ENCODE results near the gene ASB3. TPM values are rescaled to one million over a fixed set of nuclear protein-coding genes. Genes with fewer than 3 reads are reported as not detected.

Gene ASB3
- total RNA-seq, 1 donor from 2014 or later, result 11.4 TPM

DNA sequence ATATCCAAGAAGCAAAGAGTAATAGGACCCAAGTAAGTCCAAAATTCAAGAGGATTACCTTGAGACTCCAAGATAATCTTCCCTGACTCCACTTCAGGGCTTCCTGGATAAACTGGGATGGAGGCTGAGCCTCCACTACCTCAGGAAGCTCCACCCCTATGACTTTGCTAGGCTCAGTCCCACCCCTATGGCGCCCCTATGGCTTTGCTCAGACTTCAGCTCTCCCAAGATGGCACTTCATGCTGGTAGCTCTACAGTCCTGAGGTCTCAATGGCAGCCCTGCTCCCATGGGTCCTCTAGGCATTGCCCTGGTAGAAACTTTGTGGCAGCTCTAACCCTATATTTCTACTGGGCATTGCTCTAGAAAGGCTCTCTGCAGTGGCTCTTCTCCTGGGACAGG, 89.1 kb downstream of the ASB3 start:
- no peaks in the 10 kb centered on the region for H3K4me1 ChIP-seq
- no peak overlapping the region for H3K27ac ChIP-seq (replicated peaks)
- no peaks in the 10 kb centered on the region for H3K27me3 ChIP-seq (ENCODE audit: low read depth)
- no peaks in the 10 kb centered on the region for H3K9me3 ChIP-seq (replicated peaks)
- H3K36me3 ChIP-seq, result peaks cover 17% of the 10 kb centered on the region
- no peak for DNase-seq
- TF ChIP-seq, protein P1, sequence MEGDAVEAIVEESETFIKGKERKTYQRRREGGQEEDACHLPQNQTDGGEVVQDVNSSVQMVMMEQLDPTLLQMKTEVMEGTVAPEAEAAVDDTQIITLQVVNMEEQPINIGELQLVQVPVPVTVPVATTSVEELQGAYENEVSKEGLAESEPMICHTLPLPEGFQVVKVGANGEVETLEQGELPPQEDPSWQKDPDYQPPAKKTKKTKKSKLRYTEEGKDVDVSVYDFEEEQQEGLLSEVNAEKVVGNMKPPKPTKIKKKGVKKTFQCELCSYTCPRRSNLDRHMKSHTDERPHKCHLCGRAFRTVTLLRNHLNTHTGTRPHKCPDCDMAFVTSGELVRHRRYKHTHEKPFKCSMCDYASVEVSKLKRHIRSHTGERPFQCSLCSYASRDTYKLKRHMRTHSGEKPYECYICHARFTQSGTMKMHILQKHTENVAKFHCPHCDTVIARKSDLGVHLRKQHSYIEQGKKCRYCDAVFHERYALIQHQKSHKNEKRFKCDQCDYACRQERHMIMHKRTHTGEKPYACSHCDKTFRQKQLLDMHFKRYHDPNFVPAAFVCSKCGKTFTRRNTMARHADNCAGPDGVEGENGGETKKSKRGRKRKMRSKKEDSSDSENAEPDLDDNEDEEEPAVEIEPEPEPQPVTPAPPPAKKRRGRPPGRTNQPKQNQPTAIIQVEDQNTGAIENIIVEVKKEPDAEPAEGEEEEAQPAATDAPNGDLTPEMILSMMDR (IDR thresholded peaks at IDR 0.05; ENCODE audit: borderline replicate concordance), result no peak
- H3K4me3 ChIP-seq, result no peak overlapping the region
- intact Hi-C loops (cut with micrococcal nuclease), result no loop called here

DNA sequence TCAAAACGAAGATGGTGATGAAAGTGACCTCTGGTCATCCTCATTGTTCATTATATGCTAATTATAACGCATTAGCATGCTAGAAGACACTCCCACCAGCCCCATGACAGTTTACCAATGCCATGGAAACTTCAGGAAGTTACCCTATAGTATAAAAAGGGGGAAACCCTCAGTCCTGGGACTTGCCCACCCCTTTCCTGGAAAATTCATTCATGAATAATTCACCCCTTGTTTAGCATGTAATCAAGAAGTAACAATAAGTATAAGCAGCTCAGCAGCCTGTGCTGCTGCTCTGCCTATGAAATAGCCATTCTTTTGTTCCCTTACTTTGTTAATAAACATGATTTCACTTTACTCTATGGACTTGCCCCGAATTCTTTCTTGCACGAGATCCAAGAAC, 89.7 kb downstream of the ASB3 start:
- H3K4me1 ChIP-seq, result no peaks in the 10 kb centered on the region
- TF ChIP-seq, protein P1 (IDR thresholded peaks at IDR 0.05; ENCODE audit: borderline replicate concordance), result no peak
- H3K4me3 ChIP-seq, result no peak overlapping the region
- no peak overlapping the region for H3K27ac ChIP-seq (replicated peaks)
- DNase-seq, result no peak
- H3K36me3 ChIP-seq, result peaks cover 23% of the 10 kb centered on the region
- no peaks in the 10 kb centered on the region for H3K9me3 ChIP-seq (replicated peaks)
- no peaks in the 10 kb centered on the region for H3K27me3 ChIP-seq (ENCODE audit: low read depth)
- intact Hi-C loops (cut with micrococcal nuclease), result no loop called here

DNA sequence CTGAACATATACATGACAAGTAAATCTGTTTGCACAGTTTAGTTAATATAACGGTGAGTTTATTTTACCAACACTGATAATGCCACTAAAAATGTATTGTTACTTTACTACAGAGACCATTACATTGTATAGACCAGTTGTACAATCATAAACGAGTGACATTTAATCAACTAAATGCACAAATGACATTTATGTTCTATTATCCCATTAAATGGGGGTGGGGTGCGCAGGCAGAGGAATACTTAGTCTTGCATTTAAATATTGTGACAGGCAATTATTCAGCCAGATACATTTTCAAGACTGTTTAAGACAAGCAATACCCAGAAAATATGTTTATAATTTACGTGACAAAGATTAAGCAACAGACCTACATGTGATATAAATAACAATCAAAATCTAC, 91.2 kb downstream of the ASB3 start:
- TF ChIP-seq, protein P1 (IDR thresholded peaks at IDR 0.05; ENCODE audit: borderline replicate concordance), result no peak
- no peaks in the 10 kb centered on the region for H3K4me1 ChIP-seq
- intact Hi-C loops (cut with micrococcal nuclease), result no loop called here
- no peak for DNase-seq
- H3K27ac ChIP-seq (replicated peaks), result no peak overlapping the region
- peaks cover 29% of the 10 kb centered on the region for H3K36me3 ChIP-seq
- H3K4me3 ChIP-seq, result no peak overlapping the region
- H3K9me3 ChIP-seq (replicated peaks), result no peaks in the 10 kb centered on the region
- no peaks in the 10 kb centered on the region for H3K27me3 ChIP-seq (ENCODE audit: low read depth)

DNA sequence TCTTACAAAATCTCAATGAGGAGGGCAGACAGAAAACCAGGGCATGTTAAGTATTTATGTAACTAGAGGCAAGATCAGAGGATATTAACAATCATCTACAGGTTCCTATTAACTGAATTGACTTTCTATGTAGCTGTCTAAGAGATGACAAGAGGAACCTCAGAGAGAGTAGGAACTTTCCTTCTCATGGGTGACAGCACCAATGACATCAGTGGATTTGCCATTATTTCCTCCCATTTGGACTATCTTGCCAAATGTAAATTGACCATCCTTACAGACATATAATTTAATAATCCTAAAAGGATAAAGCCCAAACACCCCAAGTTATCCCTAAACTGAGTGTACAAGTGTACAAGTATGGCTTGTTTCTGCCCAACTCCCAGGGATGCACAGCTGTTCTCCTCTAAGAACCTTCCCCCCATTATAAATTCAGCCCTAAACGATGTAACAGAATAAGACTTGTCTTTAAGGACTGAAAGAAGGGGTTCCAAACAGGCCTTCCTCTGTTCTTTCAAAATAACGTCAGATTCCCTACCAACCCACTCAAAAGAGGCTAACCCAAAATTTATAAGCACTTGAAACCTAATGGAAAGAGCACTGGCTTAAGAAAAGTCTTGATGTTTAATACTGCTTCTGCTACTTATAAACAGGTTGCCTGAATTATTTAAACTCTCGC, 92.5 kb downstream of the ASB3 start:
- intact Hi-C loops (cut with micrococcal nuclease), result no loop called here

DNA sequence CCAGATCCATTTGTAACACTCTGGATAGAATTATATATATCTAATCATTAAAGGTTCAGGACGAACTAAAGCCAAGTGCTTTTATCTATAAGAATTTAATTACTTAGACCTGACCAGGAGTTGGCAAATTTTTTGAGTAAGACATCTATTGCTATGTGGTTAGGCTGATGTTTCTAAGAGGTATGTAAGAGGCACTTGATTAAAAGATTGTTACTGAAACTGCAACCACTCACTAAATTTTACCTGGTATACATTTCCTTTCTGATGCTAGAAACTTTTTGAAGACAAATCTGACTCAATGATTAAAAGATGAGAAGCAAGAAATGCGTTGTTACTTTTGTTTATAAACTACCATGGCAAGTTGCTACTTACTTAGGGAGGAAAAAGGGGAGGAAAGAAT, 95.9 kb downstream of the ASB3 start:
- peaks cover 32% of the 10 kb centered on the region for H3K36me3 ChIP-seq
- intact Hi-C loops (cut with micrococcal nuclease), result no loop called here
- H3K4me3 ChIP-seq, result no peak overlapping the region
- no peaks in the 10 kb centered on the region for H3K4me1 ChIP-seq
- DNase-seq, result no peak
- no peak overlapping the region for H3K27ac ChIP-seq (replicated peaks)
- H3K9me3 ChIP-seq (replicated peaks), result no peaks in the 10 kb centered on the region
- TF ChIP-seq, protein P1 (IDR thresholded peaks at IDR 0.05; ENCODE audit: borderline replicate concordance), result no peak
- H3K27me3 ChIP-seq (ENCODE audit: low read depth), result no peaks in the 10 kb centered on the region

More for the DNA sequence above, 92.5 kb downstream of the ASB3 start:
- H3K27ac ChIP-seq (replicated peaks), result no peak overlapping the region
- no peaks in the 10 kb centered on the region for H3K4me1 ChIP-seq
- H3K36me3 ChIP-seq, result peaks cover 26% of the 10 kb centered on the region
- H3K9me3 ChIP-seq (replicated peaks), result no peaks in the 10 kb centered on the region
- H3K27me3 ChIP-seq (ENCODE audit: low read depth), result no peaks in the 10 kb centered on the region
- TF ChIP-seq, protein P1 (IDR thresholded peaks at IDR 0.05; ENCODE audit: borderline replicate concordance), result no peak
- no peak for DNase-seq
- H3K4me3 ChIP-seq, result no peak overlapping the region
